Heart left ventricle (tissue), 13 donors: ENCODE results near the gene WIPF3.

ENCODE experiments used
- POLR2A ChIP-seq, 2 donors: fragments of 450-650 bp; IDR thresholded peaks; one replicate each; pipeline ENCODE4 v1.6.1; 2017; ENCODE audit warnings: antibody characterized with exemption in 2 of 2, mild to moderate bottlenecking in 2 of 2, moderate library complexity in 2 of 2
- TF ChIP-seq, protein P1 (sequence below), 12 donors: fragments of 200-600 bp; sonication (generic) in 4 of 12; IDR thresholded peaks; one replicate each; pipeline versions ENCODE4 v1.5.0 to v1.8.0; 2018 to 2022; ENCODE audit warnings: antibody characterized with exemption in 12 of 12, mild to moderate bottlenecking in 5 of 12
- donor health status: ischemic (EF 13 %, LVEDD 7.1; RV severe dilation, severe dysfunction).
- donor health status: DM: no; HTN: yes; CAD: no.
- donor health status: DM: no; HTN: no; CAD: no.
- donor health status: ischemic (EF 25% LVEDD 6.9; RV normal size, moderate dysfunction).
- donor health status: ischemic (EF 25% LVEDD 5.7; RV mildly dilated, moderate dysfunction).
- donor health status: ischemic (EF 35%, LVEDD 5.7; RV mildly dilated, moderate dysfunction).
- donor health status: nonischemic (EF 11% LVEDD 7.7; RV severe dilation, severe dysfunction).
- donor health status: DM: yes; HTN: yes; CAD: no.
- donor health status: PGD.
- donor health status: ischemic (EF 29% LVEDD 5.4; RV normal size, mild dysfunction).
- donor health status: nonischemic (EF 23%, LVEDD 6.1; RV moderate dilation, normal function).

- TF ChIP-seq POLR2A (IDR thresholded peaks at IDR 0.05): no peak
- TF ChIP-seq, protein P1, sequence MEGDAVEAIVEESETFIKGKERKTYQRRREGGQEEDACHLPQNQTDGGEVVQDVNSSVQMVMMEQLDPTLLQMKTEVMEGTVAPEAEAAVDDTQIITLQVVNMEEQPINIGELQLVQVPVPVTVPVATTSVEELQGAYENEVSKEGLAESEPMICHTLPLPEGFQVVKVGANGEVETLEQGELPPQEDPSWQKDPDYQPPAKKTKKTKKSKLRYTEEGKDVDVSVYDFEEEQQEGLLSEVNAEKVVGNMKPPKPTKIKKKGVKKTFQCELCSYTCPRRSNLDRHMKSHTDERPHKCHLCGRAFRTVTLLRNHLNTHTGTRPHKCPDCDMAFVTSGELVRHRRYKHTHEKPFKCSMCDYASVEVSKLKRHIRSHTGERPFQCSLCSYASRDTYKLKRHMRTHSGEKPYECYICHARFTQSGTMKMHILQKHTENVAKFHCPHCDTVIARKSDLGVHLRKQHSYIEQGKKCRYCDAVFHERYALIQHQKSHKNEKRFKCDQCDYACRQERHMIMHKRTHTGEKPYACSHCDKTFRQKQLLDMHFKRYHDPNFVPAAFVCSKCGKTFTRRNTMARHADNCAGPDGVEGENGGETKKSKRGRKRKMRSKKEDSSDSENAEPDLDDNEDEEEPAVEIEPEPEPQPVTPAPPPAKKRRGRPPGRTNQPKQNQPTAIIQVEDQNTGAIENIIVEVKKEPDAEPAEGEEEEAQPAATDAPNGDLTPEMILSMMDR (IDR thresholded peaks at IDR 0.05): no peak
Observed at GRCh38 chr7:29783671-29784070, 22.6 kb upstream of the WIPF3 start.
